ENCODE results near the gene PRKCB.
"Not testable (repeated sequence)": the region's sequence is repeated elsewhere in the genome, so short reads cannot be mapped to it uniquely, and the experiment has no call there.

The PRKCB gene

DNA sequence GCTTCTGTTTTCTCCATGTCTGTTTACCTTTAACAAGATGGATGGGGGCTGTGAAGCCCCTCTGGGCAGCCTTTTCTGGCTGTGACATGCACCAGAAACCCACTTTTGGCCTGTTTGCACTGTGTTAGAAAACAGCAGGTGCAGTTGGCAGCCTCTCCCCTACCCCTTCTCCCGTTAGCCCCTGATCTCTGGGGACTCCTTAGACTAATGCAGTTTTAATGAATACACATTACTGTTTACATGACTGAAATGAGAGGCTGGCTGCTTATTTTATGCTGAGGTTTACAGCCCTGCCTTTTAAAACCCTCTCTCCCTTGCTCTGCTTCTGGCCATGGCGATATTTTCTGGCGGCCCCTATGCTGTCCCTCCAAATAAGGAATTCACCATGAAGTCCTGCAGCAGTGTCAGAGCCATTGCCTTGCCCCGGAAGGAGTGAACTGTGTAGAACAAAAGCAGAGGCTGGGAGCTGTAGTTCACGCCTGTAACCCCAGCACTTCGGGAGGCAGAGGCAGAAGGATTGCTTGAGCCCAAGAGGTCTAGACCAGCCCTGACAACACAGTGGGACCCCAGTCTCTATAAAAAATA, 79.3 kb downstream of the PRKCB start:
- DNase-seq (ENCODE audit: low read depth in 1 of 2, low spot score in 1 of 2) = no peak
- Histone ChIP-seq H3K27ac (replicated peaks) (no peak overlapping the region), H3K27me3 (ENCODE audit: insufficient read depth, poor library complexity, severe bottlenecking) (no peaks in the 10 kb centered on the region), H3K4me3 (replicated peaks; ENCODE audit: insufficient read depth, low read length) (no peak overlapping the region)
- TF ChIP-seq, protein P1, sequence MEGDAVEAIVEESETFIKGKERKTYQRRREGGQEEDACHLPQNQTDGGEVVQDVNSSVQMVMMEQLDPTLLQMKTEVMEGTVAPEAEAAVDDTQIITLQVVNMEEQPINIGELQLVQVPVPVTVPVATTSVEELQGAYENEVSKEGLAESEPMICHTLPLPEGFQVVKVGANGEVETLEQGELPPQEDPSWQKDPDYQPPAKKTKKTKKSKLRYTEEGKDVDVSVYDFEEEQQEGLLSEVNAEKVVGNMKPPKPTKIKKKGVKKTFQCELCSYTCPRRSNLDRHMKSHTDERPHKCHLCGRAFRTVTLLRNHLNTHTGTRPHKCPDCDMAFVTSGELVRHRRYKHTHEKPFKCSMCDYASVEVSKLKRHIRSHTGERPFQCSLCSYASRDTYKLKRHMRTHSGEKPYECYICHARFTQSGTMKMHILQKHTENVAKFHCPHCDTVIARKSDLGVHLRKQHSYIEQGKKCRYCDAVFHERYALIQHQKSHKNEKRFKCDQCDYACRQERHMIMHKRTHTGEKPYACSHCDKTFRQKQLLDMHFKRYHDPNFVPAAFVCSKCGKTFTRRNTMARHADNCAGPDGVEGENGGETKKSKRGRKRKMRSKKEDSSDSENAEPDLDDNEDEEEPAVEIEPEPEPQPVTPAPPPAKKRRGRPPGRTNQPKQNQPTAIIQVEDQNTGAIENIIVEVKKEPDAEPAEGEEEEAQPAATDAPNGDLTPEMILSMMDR (IDR thresholded peaks at IDR 0.05; ENCODE audit: insufficient read depth, low read length) = no peak
- no peak for TF ChIP-seq SPI1 (IDR thresholded peaks at IDR 0.05; ENCODE audit: borderline replicate concordance, low read depth)
- no peak for TF ChIP-seq POLR2AphosphoS5 (IDR thresholded peaks at IDR 0.05; ENCODE audit: low read depth)
- TF ChIP-seq, protein P2, sequence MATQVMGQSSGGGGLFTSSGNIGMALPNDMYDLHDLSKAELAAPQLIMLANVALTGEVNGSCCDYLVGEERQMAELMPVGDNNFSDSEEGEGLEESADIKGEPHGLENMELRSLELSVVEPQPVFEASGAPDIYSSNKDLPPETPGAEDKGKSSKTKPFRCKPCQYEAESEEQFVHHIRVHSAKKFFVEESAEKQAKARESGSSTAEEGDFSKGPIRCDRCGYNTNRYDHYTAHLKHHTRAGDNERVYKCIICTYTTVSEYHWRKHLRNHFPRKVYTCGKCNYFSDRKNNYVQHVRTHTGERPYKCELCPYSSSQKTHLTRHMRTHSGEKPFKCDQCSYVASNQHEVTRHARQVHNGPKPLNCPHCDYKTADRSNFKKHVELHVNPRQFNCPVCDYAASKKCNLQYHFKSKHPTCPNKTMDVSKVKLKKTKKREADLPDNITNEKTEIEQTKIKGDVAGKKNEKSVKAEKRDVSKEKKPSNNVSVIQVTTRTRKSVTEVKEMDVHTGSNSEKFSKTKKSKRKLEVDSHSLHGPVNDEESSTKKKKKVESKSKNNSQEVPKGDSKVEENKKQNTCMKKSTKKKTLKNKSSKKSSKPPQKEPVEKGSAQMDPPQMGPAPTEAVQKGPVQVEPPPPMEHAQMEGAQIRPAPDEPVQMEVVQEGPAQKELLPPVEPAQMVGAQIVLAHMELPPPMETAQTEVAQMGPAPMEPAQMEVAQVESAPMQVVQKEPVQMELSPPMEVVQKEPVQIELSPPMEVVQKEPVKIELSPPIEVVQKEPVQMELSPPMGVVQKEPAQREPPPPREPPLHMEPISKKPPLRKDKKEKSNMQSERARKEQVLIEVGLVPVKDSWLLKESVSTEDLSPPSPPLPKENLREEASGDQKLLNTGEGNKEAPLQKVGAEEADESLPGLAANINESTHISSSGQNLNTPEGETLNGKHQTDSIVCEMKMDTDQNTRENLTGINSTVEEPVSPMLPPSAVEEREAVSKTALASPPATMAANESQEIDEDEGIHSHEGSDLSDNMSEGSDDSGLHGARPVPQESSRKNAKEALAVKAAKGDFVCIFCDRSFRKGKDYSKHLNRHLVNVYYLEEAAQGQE (IDR thresholded peaks at IDR 0.05; ENCODE audit: insufficient replicate concordance, low read depth) = no peak
- no peak for TF ChIP-seq GABPA (IDR thresholded peaks at IDR 0.05; ENCODE audit: low read depth)

GRCh38 chr16:23916552-23916951, 80.8 kb downstream of the PRKCB start:
- DNase-seq (ENCODE audit: low read depth in 1 of 2, low spot score in 1 of 2); H3K27ac ChIP-seq (replicated peaks); H3K4me3 ChIP-seq (replicated peaks; ENCODE audit: insufficient read depth, low read length); H3K27me3 ChIP-seq (ENCODE audit: insufficient read depth, poor library complexity, severe bottlenecking): not testable (repeated sequence)

GRCh38 chr16:23917621-23918020, 81.8 kb downstream of the PRKCB start:
- no peak overlapping the region for H3K27ac ChIP-seq (replicated peaks)
- no peak for DNase-seq (ENCODE audit: low read depth in 1 of 2, low spot score in 1 of 2)
- TF ChIP-seq, protein P2 (IDR thresholded peaks at IDR 0.05; ENCODE audit: insufficient replicate concordance, low read depth) = no peak
- TF ChIP-seq, protein P1 (IDR thresholded peaks at IDR 0.05; ENCODE audit: insufficient read depth, low read length) = no peak
- no peak for TF ChIP-seq POLR2AphosphoS5 (IDR thresholded peaks at IDR 0.05; ENCODE audit: low read depth)
- no peak for TF ChIP-seq GABPA (IDR thresholded peaks at IDR 0.05; ENCODE audit: low read depth)
- no peak for TF ChIP-seq SPI1 (IDR thresholded peaks at IDR 0.05; ENCODE audit: borderline replicate concordance, low read depth)
- H3K27me3 ChIP-seq (ENCODE audit: insufficient read depth, poor library complexity, severe bottlenecking) = no peaks in the 10 kb centered on the region
- H3K4me3 ChIP-seq (replicated peaks; ENCODE audit: insufficient read depth, low read length) = no peak overlapping the region

DNA sequence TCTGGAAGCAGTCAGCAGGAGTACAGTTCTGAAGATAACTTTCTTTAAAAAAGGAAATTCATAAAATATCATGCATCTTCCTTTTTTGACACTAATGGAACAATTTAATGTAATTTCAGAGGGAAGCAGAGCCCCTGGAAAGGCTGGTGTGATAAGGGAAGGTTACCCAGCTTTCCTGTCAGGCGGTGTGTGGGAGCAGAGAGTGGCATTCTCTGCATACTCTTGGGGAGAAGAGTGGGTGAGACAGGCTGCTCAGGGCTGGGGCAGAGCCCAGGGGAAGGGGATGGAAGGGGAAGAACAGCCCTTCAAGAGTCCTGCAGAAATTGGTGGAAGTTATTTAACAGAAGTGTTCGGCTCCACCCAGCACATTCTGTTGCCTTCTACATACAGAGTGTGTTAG, 84.7 kb downstream of the PRKCB start:
- no peak for DNase-seq (ENCODE audit: low read depth in 1 of 2, low spot score in 1 of 2)
- no peaks in the 10 kb centered on the region for H3K27me3 ChIP-seq (ENCODE audit: insufficient read depth, poor library complexity, severe bottlenecking)
- no peak overlapping the region for H3K4me3 ChIP-seq (replicated peaks; ENCODE audit: insufficient read depth, low read length)
- no peak for TF ChIP-seq POLR2AphosphoS5 (IDR thresholded peaks at IDR 0.05; ENCODE audit: low read depth)
- TF ChIP-seq GABPA (IDR thresholded peaks at IDR 0.05; ENCODE audit: low read depth) = no peak
- TF ChIP-seq SPI1 (IDR thresholded peaks at IDR 0.05; ENCODE audit: borderline replicate concordance, low read depth) = no peak
- TF ChIP-seq, protein P1 (IDR thresholded peaks at IDR 0.05; ENCODE audit: insufficient read depth, low read length) = no peak
- TF ChIP-seq, protein P2 (IDR thresholded peaks at IDR 0.05; ENCODE audit: insufficient replicate concordance, low read depth) = no peak
- H3K27ac ChIP-seq (replicated peaks) = no peak overlapping the region

Data from HL-60 (cell line).